GM19455 (cell line): Measurements from ENCODE around the gene WFS1.

Source experiments
- ATAC-seq: cut with Tn5 transposase; IDR thresholded peaks from one replicate; pipeline ENCODE4 v1.9.1; 2021; ENCODE audit not compliant: unreplicated experiment

WFS1 gene

GRCh38 chr4:6269616-6270511 lies at the start of gene WFS1:
TSS of gene WFS1 (plus strand) at chr4:6269850. CDS start at chr4:6277456, 7,606 bp downstream.
- peak; percentile 100 for ATAC-seq

- no peak for ATAC-seq
These were observed 48.3 kb upstream of the WFS1 start for GRCh38 chr4:6221301-6221850.

GRCh38 chr4:6221851-6222760 lies 47.5 kb upstream of the WFS1 start:
- ATAC-seq = no peak

GRCh38 chr4:6222761-6223292 lies 46.8 kb upstream of the WFS1 start:
- ATAC-seq = no peak

GRCh38 chr4:6224735-6225134 lies 44.9 kb upstream of the WFS1 start:
- ATAC-seq = no peak

- ATAC-seq = no peak
These were observed 44.2 kb upstream of the WFS1 start for GRCh38 chr4:6225469-6225868.

- no peak for ATAC-seq
These were observed 43.1 kb upstream of the WFS1 start for GRCh38 chr4:6226506-6226905.

GRCh38 chr4:6227412-6228157 lies 42.1 kb upstream of the WFS1 start:
- ATAC-seq = no peak

GRCh38 chr4:6228158-6229067 lies 41.2 kb upstream of the WFS1 start:
- ATAC-seq = no peak

GRCh38 chr4:6229095-6229494 lies 40.6 kb upstream of the WFS1 start:
- no peak for ATAC-seq

GRCh38 chr4:6229671-6230501 lies 39.8 kb upstream of the WFS1 start:
- ATAC-seq = no peak

- ATAC-seq = no peak
These were observed 39.2 kb upstream of the WFS1 start for GRCh38 chr4:6230502-6230785.

- no peak for ATAC-seq
These were observed 38.6 kb upstream of the WFS1 start for GRCh38 chr4:6230827-6231662.

GRCh38 chr4:6231663-6232165 lies 37.9 kb upstream of the WFS1 start:
- ATAC-seq = no peak

GRCh38 chr4:6232836-6233785 lies 36.5 kb upstream of the WFS1 start:
- no peak for ATAC-seq

- no peak for ATAC-seq
These were observed 35.7 kb upstream of the WFS1 start for GRCh38 chr4:6233929-6234328.

- ATAC-seq = no peak
These were observed 34.6 kb upstream of the WFS1 start for GRCh38 chr4:6235012-6235411.
